ENCODE measurements around the gene NCAPD2.

DNA sequence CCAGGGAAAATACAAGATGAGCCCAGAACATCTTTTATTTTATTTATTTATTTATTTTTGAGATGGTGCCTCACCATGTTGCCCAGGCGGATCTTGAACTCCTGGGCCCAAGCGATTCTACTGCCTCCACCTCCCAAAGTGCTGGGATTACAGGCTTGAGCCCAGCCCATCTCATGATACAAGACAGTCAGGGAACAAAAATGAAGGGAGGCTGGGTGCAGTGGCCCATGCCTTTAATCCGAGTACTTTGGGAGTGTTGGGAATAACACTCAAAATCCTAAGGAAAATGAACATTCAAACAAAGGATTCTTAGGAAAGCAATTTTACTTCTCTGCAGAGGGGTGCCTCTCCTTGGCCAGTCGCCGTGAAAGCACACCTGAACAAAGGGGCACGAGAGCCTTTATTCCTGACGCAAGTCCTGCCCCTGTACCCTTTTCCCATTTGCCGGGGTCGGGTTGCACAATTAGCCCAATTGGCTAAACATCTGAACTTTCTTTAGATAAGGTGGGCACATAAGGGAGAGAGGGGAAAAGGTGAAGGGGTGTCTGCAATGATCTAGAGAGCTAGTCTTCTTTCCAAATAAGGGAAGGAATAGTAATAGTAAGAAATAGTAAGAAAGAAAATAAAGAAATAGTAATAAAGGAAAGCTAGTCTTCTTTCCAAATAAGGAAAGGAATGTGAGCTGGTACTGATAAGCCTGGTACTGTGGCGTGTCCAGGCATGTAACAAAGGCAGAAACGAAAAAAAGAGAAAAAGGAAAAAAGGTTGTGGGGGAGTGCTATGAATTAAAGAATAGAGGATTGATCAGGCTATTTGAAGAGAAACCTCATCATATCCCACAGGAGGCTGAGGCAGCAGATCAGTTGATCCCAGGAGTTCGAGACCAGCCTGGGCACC lies 13.4 kb downstream of the NCAPD2 start:
- TF ChIP-seq, protein P1, sequence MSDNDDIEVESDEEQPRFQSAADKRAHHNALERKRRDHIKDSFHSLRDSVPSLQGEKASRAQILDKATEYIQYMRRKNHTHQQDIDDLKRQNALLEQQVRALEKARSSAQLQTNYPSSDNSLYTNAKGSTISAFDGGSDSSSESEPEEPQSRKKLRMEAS (IDR thresholded peaks at IDR 0.05; ENCODE audit: insufficient read depth, insufficient read length): no peak
- TF ChIP-seq EZH2 (IDR thresholded peaks at IDR 0.05; ENCODE audit: borderline replicate concordance, low read depth, low read length, severe bottlenecking): no peak
- no peak for TF ChIP-seq POLR2A (IDR thresholded peaks at IDR 0.05; ENCODE audit: low read depth, low read length)

Data from endothelial cell of umbilical vein (primary cell).